ENCODE results near the gene PNPLA7.
"Not testable (repeated sequence)": the region's sequence is repeated elsewhere in the genome, so short reads cannot be mapped to it uniquely, and the experiment has no call there.

The PNPLA7 gene

GRCh38 chr9:137411260-137411644 is 138.9 kb downstream of the PNPLA7 start:
- no peak for DNase-seq

GRCh38 chr9:137410891-137411249 is 139.3 kb downstream of the PNPLA7 start:
- no peak for DNase-seq

GRCh38 chr9:137410236-137410890 is 139.8 kb downstream of the PNPLA7 start:
- not testable (repeated sequence) for DNase-seq
